HG03196 (cell line): ENCODE data around the gene SPTBN1.

Source experiments
- ATAC-seq: cut with Tn5 transposase; IDR thresholded peaks from one replicate; pipeline ENCODE4 v1.9.1; 2021; ENCODE audit not compliant: unreplicated experiment

SPTBN1 gene

GRCh38 chr2:54455563-54456361 is at the start of gene SPTBN1:
SPTBN1 (plus strand) TSS chr2:54456327; CDS start chr2:54526419, 70,092 bp downstream.
- no peak for ATAC-seq

- ATAC-seq, result no peak
These were observed 48.4 kb upstream of the SPTBN1 start for GRCh38 chr2:54407693-54408092.

- no peak for ATAC-seq
These were observed 47.8 kb upstream of the SPTBN1 start for GRCh38 chr2:54408288-54408687.

GRCh38 chr2:54409752-54410151 is 46.4 kb upstream of the SPTBN1 start:
- no peak for ATAC-seq

- ATAC-seq, result no peak
These were observed 44.2 kb upstream of the SPTBN1 start for GRCh38 chr2:54411801-54412354.

- no peak for ATAC-seq
These were observed 39.8 kb upstream of the SPTBN1 start for GRCh38 chr2:54416166-54416813.

- no peak for ATAC-seq
These were observed 39.2 kb upstream of the SPTBN1 start for GRCh38 chr2:54416938-54417337.

GRCh38 chr2:54417577-54417976 is 38.5 kb upstream of the SPTBN1 start:
- ATAC-seq, result no peak

- no peak for ATAC-seq
These were observed 36.7 kb upstream of the SPTBN1 start for GRCh38 chr2:54419388-54419787.

GRCh38 chr2:54419855-54420523 is 36.1 kb upstream of the SPTBN1 start:
- ATAC-seq, result no peak

- ATAC-seq, result no peak
These were observed 35.5 kb upstream of the SPTBN1 start for GRCh38 chr2:54420524-54421172.

GRCh38 chr2:54422072-54422581 is 34.0 kb upstream of the SPTBN1 start:
- no peak for ATAC-seq

- no peak for ATAC-seq
These were observed 32.9 kb upstream of the SPTBN1 start for GRCh38 chr2:54423213-54423612.

GRCh38 chr2:54424555-54425163 is 31.5 kb upstream of the SPTBN1 start:
- ATAC-seq, result no peak

- no peak for ATAC-seq
These were observed 27.9 kb upstream of the SPTBN1 start for GRCh38 chr2:54428108-54428831.

GRCh38 chr2:54429054-54429453 is 27.1 kb upstream of the SPTBN1 start:
- no peak for ATAC-seq

GRCh38 chr2:54429811-54430551 is 26.1 kb upstream of the SPTBN1 start:
- ATAC-seq, result no peak

GRCh38 chr2:54430649-54431048 is 25.5 kb upstream of the SPTBN1 start:
- no peak for ATAC-seq
